B cell (primary cell): ENCODE measurements around the gene ZNF407. TPM values are rescaled to one million over a fixed set of nuclear protein-coding genes. Genes with fewer than 3 reads are reported as not detected.

Experiments used
- ATAC-seq: fragments of 200-7000 bp; cut with Tn5 transposase; one replicate; pipeline ENCODE4 v1.10.0; 2021; ENCODE audit warnings: low read depth, mild to moderate bottlenecking, moderate number of reproducible peaks, moderate library complexity
- CTCF ChIA-PET: fragments of 350-600 bp; sonication (Branson Sonifier 250); formaldehyde crosslinking; loops from one replicate; lab custom pipeline; 2021; ENCODE audit warnings: antibody characterized with exemption, inconsistent platforms; lab: Charles Lee
- POLR2A ChIA-PET: fragments of 350-600 bp; sonication (Branson Sonifier 250); formaldehyde crosslinking; loops from one replicate; lab custom pipeline; 2021; ENCODE audit warnings: antibody characterized with exemption; lab: Charles Lee
- DNase-seq: peaks from one replicate; pipeline ENCODE4 v3.0.0; 2013
- H2AFZ ChIP-seq: 2 replicates; pipeline ENCODE4 v1.6.1; 2012; ENCODE audit warnings: mild to moderate bottlenecking, low read depth, low read length; ENCODE audit not compliant: insufficient read depth, poor library complexity, severe bottlenecking
- H3K27ac ChIP-seq, 2 donors: 1 replicate in 1 of 2; 2 replicates in 1 of 2; pipeline ENCODE4 v1.5.1; 2012 to 2013; ENCODE audit warnings: low read length in 2 of 2, mild to moderate bottlenecking in 2 of 2, moderate library complexity in 1 of 2
- H3K27me3 ChIP-seq, 4 experiments: fragments of 200-600 bp in 1 of 4; sonication (generic) in 1 of 4; replicated peaks in 1 of 4; 1 replicate in 2 of 4; 2 replicates in 2 of 4; pipeline versions ENCODE4 v1.6.1 to v1.7.0; 2013 to 2016; ENCODE audit warnings: low read length in 3 of 4, mild to moderate bottlenecking in 2 of 4, mixed read lengths in 1 of 4, moderate library complexity in 1 of 4; ENCODE audit not compliant: insufficient read depth in 4 of 4, control insufficient read depth in 3 of 4; ENCODE audit errors: control extremely low read depth in 1 of 4
- H3K36me3 ChIP-seq, 2 experiments: replicated peaks in 1 of 2; 1 replicate in 1 of 2; 2 replicates in 1 of 2; pipeline versions ENCODE4 v1.6.1 to v1.7.1; 2013; ENCODE audit warnings: low read length in 1 of 2; ENCODE audit not compliant: insufficient read depth in 2 of 2, control insufficient read depth in 1 of 2; ENCODE audit errors: control extremely low read depth in 1 of 2, extremely low read depth in 1 of 2
- H3K4me1 ChIP-seq, 2 donors: fragments of 200-600 bp in 1 of 2; sonication (generic) in 1 of 2; 1 replicate in 1 of 2; 2 replicates in 1 of 2; pipeline versions ENCODE4 v1.5.1 to v1.6.1; 2013 to 2017; ENCODE audit warnings: low read length in 2 of 2; ENCODE audit not compliant: control insufficient read depth in 2 of 2, insufficient read depth in 2 of 2
- H3K4me2 ChIP-seq: replicated peaks from 2 replicates; pipeline ENCODE3; 2012; ENCODE audit warnings: mild to moderate bottlenecking, low read depth, low read length; ENCODE audit not compliant: poor library complexity, severe bottlenecking
- H3K4me3 ChIP-seq, 5 experiments: fragments of 200-600 bp in 1 of 5; sonication (generic) in 1 of 5; 1 replicate in 3 of 5; 2 replicates in 2 of 5; pipeline versions ENCODE4 v1.5.1 to v1.7.0; 2011 to 2016; ENCODE audit warnings: low read length in 4 of 5, mild to moderate bottlenecking in 4 of 5, low read depth in 2 of 5, control low read depth in 1 of 5, moderate library complexity in 1 of 5; ENCODE audit not compliant: insufficient read depth in 1 of 5; ENCODE audit errors: control extremely low read depth in 1 of 5, extremely low read depth in 1 of 5
- H3K79me2 ChIP-seq: fragments of 200-600 bp; sonication (generic); one replicate; pipeline ENCODE4 v1.6.0; 2016; ENCODE audit warnings: low read length; ENCODE audit not compliant: control insufficient read depth, insufficient read depth
- H3K9ac ChIP-seq: fragments of 200-600 bp; sonication (generic); 2 replicates; pipeline ENCODE4 v1.6.1; 2017; ENCODE audit warnings: mild to moderate bottlenecking, low read length, moderate library complexity
- H3K9me3 ChIP-seq, 3 donors: one replicate each; pipeline versions ENCODE4 v1.6.1 to v1.7.1; 2013; ENCODE audit warnings: low read length in 2 of 3; ENCODE audit not compliant: control insufficient read depth in 2 of 3, insufficient read depth in 1 of 3; ENCODE audit errors: control extremely low read depth in 1 of 3
- H4K20me1 ChIP-seq: 2 replicates; pipeline ENCODE4 v1.6.0; 2012; ENCODE audit warnings: mild to moderate bottlenecking, low read length; ENCODE audit not compliant: insufficient read depth, control insufficient read depth, poor library complexity, severe bottlenecking
- H3K27ac Mint-ChIP-seq: one replicate; pipeline ENCODE4 v1.8.0; 2021; ENCODE audit warnings: mixed read lengths
- H3K27me3 Mint-ChIP-seq: one replicate; pipeline ENCODE4 v1.8.0; 2021; ENCODE audit warnings: mixed read lengths
- H3K4me1 Mint-ChIP-seq: one replicate; pipeline ENCODE4 v1.8.0; 2021; ENCODE audit warnings: mixed read lengths
- H3K4me3 Mint-ChIP-seq: one replicate; pipeline ENCODE4 v1.8.0; 2021; ENCODE audit warnings: mixed read lengths
- H3K9me3 Mint-ChIP-seq: one replicate; pipeline ENCODE4 v1.8.0; 2022; ENCODE audit warnings: mixed read lengths; ENCODE audit not compliant: insufficient read depth
- EZH2 ChIP-seq: IDR thresholded peaks from 2 replicates; pipeline ENCODE4 v1.6.1; 2012; ENCODE audit warnings: borderline replicate concordance, low read depth, mild to moderate bottlenecking, moderate library complexity, low read length; ENCODE audit not compliant: insufficient read depth, poor library complexity, severe bottlenecking
- WGBS: methylation state at CpG from one replicate; pipeline ENCODE4 v1.1.5; 2013; ENCODE audit warnings: missing lambda C conversion rate; ENCODE audit not compliant: insufficient coverage; 5-methylcytosine and 5-hydroxymethylcytosine counted together
- intact Hi-C: fragments of 100-400 bp; cut with micrococcal nuclease; formaldehyde crosslinking; loops from one replicate; pipeline ENCODE4 v1.10.0; 2022
- polyA plus RNA-seq: library from polyadenylated mRNA; depleted of rRNA; stranded (reverse); fragments of >200 nt; gene quantifications from 2 replicates; pipeline ENCODE4 v1.2.3, GENCODE V29; 2012
- total RNA-seq, 2 donors: library from RNA; stranded (reverse); fragments of 120-200 nt in 1 of 2; gene quantifications; 1 replicate in 1 of 2; 2 replicates in 1 of 2; pipeline versions ENCODE4 v1.2.3 to v1.2.4, GENCODE V29; 2013 to 2022
- TF ChIP-seq, protein P1 (sequence below): fragments of 200-600 bp; IDR thresholded peaks from one replicate; pipeline ENCODE4 v1.8.0; 2022; ENCODE audit warnings: antibody characterized with exemption, mild to moderate bottlenecking

The ZNF407 gene
- total and polyA plus RNA-seq, 2 donors (not counting 1 experiment from before 2014, with no cell fraction given) = 4.5 to 37.1 TPM

DNA sequence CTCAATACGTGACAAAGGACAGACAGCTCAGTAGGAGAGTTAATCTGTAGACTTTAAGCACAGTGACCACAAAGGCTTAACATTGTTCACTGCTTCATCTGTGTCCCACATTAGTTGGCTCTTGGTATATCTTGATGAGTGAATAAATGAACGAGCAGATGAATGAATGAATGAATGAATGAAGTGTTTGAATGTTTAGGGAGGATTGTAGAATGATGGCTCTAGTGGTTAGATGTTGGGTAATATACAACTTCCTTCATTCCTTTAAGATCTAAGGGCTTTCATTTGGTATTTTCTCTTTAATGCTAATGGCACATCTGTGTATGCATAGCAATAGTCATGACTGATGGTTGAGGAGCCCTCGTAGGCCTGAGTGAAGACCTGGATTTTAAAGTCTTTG, 40.5 kb downstream of the ZNF407 start:
- no peak overlapping the region for H3K4me3 Mint-ChIP-seq
- ChIA-PET POLR2A (no interaction called here), CTCF (interaction anchor here (1.5 kb wide), 1 partner anchor 11 kb away, joined by 4 read pairs; no protein-coding TSS in a partner anchor)
- Histone ChIP-seq H3K27ac (no peak overlapping the region), H3K9ac (no peak overlapping the region), H3K36me3 (peaks cover 3 to 10% of the 10 kb centered on the region in 2 experiments), H3K79me2 (no peaks in the 10 kb centered on the region), H3K9me3 (no peaks in the 10 kb centered on the region), H3K4me3 (no peak overlapping the region), H4K20me1 (no peaks in the 10 kb centered on the region), H3K27me3 (no peaks in the 10 kb centered on the region), H3K4me2 (no peak overlapping the region), H3K4me1 (no peaks in the 10 kb centered on the region), H2AFZ (no peak overlapping the region)
- DNase-seq (no peak), ATAC-seq (no peak)
- H3K4me1 Mint-ChIP-seq = no peaks in the 10 kb centered on the region
- TF ChIP-seq, protein P1, sequence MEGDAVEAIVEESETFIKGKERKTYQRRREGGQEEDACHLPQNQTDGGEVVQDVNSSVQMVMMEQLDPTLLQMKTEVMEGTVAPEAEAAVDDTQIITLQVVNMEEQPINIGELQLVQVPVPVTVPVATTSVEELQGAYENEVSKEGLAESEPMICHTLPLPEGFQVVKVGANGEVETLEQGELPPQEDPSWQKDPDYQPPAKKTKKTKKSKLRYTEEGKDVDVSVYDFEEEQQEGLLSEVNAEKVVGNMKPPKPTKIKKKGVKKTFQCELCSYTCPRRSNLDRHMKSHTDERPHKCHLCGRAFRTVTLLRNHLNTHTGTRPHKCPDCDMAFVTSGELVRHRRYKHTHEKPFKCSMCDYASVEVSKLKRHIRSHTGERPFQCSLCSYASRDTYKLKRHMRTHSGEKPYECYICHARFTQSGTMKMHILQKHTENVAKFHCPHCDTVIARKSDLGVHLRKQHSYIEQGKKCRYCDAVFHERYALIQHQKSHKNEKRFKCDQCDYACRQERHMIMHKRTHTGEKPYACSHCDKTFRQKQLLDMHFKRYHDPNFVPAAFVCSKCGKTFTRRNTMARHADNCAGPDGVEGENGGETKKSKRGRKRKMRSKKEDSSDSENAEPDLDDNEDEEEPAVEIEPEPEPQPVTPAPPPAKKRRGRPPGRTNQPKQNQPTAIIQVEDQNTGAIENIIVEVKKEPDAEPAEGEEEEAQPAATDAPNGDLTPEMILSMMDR = no peak
- TF ChIP-seq EZH2 = no peak
- intact Hi-C loops = no loop called here
- no peaks in the 10 kb centered on the region for H3K27me3 Mint-ChIP-seq
- no peak overlapping the region for H3K27ac Mint-ChIP-seq
- H3K9me3 Mint-ChIP-seq = no peaks in the 10 kb centered on the region
- 100% methylated on average over 1 of the region's 3 CpGs for WGBS

DNA sequence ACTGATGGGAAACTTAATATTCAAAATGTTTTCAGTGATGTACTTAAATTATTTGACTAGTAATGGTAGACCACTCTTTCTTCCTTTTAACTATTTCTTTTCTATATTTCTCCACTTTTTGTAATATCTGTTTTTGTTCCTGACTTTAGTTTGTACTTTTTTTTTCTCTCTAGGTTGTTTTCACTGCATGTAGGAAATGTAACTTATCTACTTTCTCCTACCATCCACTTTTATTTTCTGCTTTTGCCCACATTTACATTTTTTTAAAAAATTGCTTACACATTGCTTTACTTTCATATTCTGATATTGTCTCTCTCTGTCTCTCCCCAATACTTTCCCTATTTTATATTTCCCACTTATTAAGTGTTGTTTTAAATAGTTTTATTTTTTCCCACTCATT, 47.0 kb downstream of the ZNF407 start:
- ATAC-seq (no peak), DNase-seq (no peak)
- Histone ChIP-seq H3K27ac (no peak overlapping the region), H3K79me2 (no peaks in the 10 kb centered on the region), H3K4me2 (no peak overlapping the region), H3K36me3 (peaks cover 0 to 4% of the 10 kb centered on the region in 2 experiments), H3K4me1 (no peaks in the 10 kb centered on the region), H3K27me3 (no peaks in the 10 kb centered on the region), H3K9me3 (no peaks in the 10 kb centered on the region), H4K20me1 (no peaks in the 10 kb centered on the region), H2AFZ (no peak overlapping the region), H3K9ac (no peak overlapping the region), H3K4me3 (no peak overlapping the region)
- Mint-ChIP-seq H3K9me3 (no peaks in the 10 kb centered on the region), H3K27me3 (no peaks in the 10 kb centered on the region), H3K4me1 (peaks cover 4% of the 10 kb centered on the region), H3K27ac (no peak overlapping the region), H3K4me3 (no peak overlapping the region)
- CTCF ChIA-PET = no interaction called here
- POLR2A ChIA-PET = no interaction called here
- intact Hi-C loops = no loop called here
- no peak for TF ChIP-seq EZH2
- TF ChIP-seq, protein P1 = no peak
